Lower leg skin (tissue), 4 donors: ENCODE measurements around the gene SPDYC. TPM values are rescaled to one million over a fixed set of nuclear protein-coding genes. Genes with fewer than 3 reads are reported as not detected.

Experiments
- DNase-seq, 2 donors: peaks; one replicate each; pipeline ENCODE4 v3.0.0-alpha.2; 2019; ENCODE audit warnings: low spot score in 2 of 2
- H3K4me3 ChIP-seq: fragments of 200-600 bp; sonication (generic); 2 replicates; pipeline ENCODE4 v1.5.1; 2017; ENCODE audit warnings: mild to moderate bottlenecking, low read depth; ENCODE audit not compliant: poor library complexity, severe bottlenecking
- CTCF ChIP-seq, 3 donors: fragments of 450-650 bp; IDR thresholded peaks; one replicate each; pipeline ENCODE4 v1.5.1; 2016; ENCODE audit warnings: antibody characterized with exemption in 3 of 3, mild to moderate bottlenecking in 3 of 3, moderate library complexity in 2 of 3
- POLR2A ChIP-seq, 2 donors: fragments of 450-650 bp; IDR thresholded peaks; one replicate each; pipeline ENCODE4 v1.6.1; 2016 to 2017; ENCODE audit warnings: antibody characterized with exemption in 2 of 2, mild to moderate bottlenecking in 1 of 2, moderate library complexity in 1 of 2
- WGBS, 2 donors: methylation state at CpG; one replicate each; pipeline ENCODE4 v1.1.5; 2018; 5-methylcytosine and 5-hydroxymethylcytosine counted together
- intact Hi-C: fragments of 100-400 bp; cut with DNase I; formaldehyde crosslinking; loops from one replicate; pipeline ENCODE4 v1.15.0; 2023; ENCODE audit warnings: low total_unique reads
- total RNA-seq, 4 donors: library from RNA; depleted of rRNA; stranded (reverse); fragments of >200 nt; gene quantifications; one replicate each; pipeline ENCODE4 v1.1.0, GENCODE V29; 2016

Gene SPDYC
- total RNA-seq, 4 donors from 2014 or later: not detected

- DNase-seq: peak in 1 of 2 donors; percentile 79
- intact Hi-C loops: no loop called here
- H3K4me3 ChIP-seq: no peak overlapping the region
- TF ChIP-seq CTCF (IDR thresholded peaks at IDR 0.05): no peak
- TF ChIP-seq POLR2A (IDR thresholded peaks at IDR 0.05): no peak
- 74 to 75% methylated on average over 13 of the region's 13 CpGs for WGBS, 2 donors
These were observed 42.3 kb downstream of the SPDYC start for GRCh38 chr11:65212226-65212801.

GRCh38 chr11:65213322-65214211 lies 43.5 kb downstream of the SPDYC start:
- H3K4me3 ChIP-seq: no peak overlapping the region
- WGBS, 2 donors: 45 to 53% methylated on average over 15 to 17 of the region's 26 CpGs
- TF ChIP-seq POLR2A (IDR thresholded peaks at IDR 0.05) (no peak), CTCF (IDR thresholded peaks at IDR 0.05) (no peak)
- DNase-seq: peak in 1 of 2 donors; percentile 83
- intact Hi-C loops: no loop called here

GRCh38 chr11:65214212-65214845 lies 44.3 kb downstream of the SPDYC start:
- TF ChIP-seq POLR2A (IDR thresholded peaks at IDR 0.05): no peak
- no peak for TF ChIP-seq CTCF (IDR thresholded peaks at IDR 0.05)
- WGBS, 2 donors: 74 to 95% methylated on average over 9 to 14 of the region's 16 CpGs
- intact Hi-C loops: no loop called here
- no peak overlapping the region for H3K4me3 ChIP-seq
- peak in 1 of 2 donors; percentile 7 for DNase-seq

- intact Hi-C loops: no loop called here
- 92 to 94% methylated on average over 24 of the region's 24 CpGs for WGBS, 2 donors
- H3K4me3 ChIP-seq: no peak overlapping the region
- TF ChIP-seq CTCF (IDR thresholded peaks at IDR 0.05): no peak
- TF ChIP-seq POLR2A (IDR thresholded peaks at IDR 0.05): no peak
- DNase-seq: peak in 1 of 2 donors; percentile 59
These were observed 45.5 kb downstream of the SPDYC start for GRCh38 chr11:65215441-65216076.

- no peak overlapping the region for H3K4me3 ChIP-seq
- TF ChIP-seq CTCF (IDR thresholded peaks at IDR 0.05) (no peak), POLR2A (IDR thresholded peaks at IDR 0.05) (no peak)
- intact Hi-C loops: no loop called here
- DNase-seq: no peak
- whole genome bisulfite sequencing, 2 donors: 87 to 93% methylated on average over 5 to 6 of the region's 6 CpGs
These were observed 46.8 kb downstream of the SPDYC start for GRCh38 chr11:65216830-65217229.
